ENCODE data around the gene SPDEF. TPM values are rescaled to one million over a fixed set of nuclear protein-coding genes. Genes with fewer than 3 reads are reported as not detected.

The SPDEF gene
- total and polyA plus RNA-seq, 8 donors: 0.93 to 6.0 (median 1.8) TPM

- H3K27ac ChIP-seq: no peak overlapping the region
- H3K4me3 ChIP-seq: no peak overlapping the region
- no peaks in the 10 kb centered on the region for H3K27me3 ChIP-seq
- intact Hi-C loops (cut with DNase I): loop anchor here in 1 of 2 donors (10.0 kb wide), 1 partner anchor 66 kb away; no protein-coding TSS in a partner anchor
- TF ChIP-seq CTCF (IDR thresholded peaks at IDR 0.05): no peak
- DNase-seq: no peak
- H3K36me3 ChIP-seq: peaks cover 0 to 33% of the 10 kb centered on the region in 2 donors
- no peak for ATAC-seq
- no peaks in the 10 kb centered on the region for H3K9me3 ChIP-seq
- H3K4me1 ChIP-seq: peaks cover 10 to 17% of the 10 kb centered on the region in 2 donors
Measured at GRCh38 chr6:34600796-34601195, 44.7 kb upstream of the SPDEF start.

GRCh38 chr6:34600101-34600500 lies 44.0 kb upstream of the SPDEF start:
- intact Hi-C loops (cut with DNase I): loop anchor here in 1 of 2 donors (10.0 kb wide), 1 partner anchor 65 kb away; no protein-coding TSS in a partner anchor
- H3K27ac ChIP-seq: no peak overlapping the region

GRCh38 chr6:34598712-34599111 lies 42.6 kb upstream of the SPDEF start:
- no peak overlapping the region for H3K27ac ChIP-seq
- DNase-seq: no peak
- no peaks in the 10 kb centered on the region for H3K27me3 ChIP-seq
- peaks cover 0 to 12% of the 10 kb centered on the region in 2 donors for H3K36me3 ChIP-seq
- peaks cover 10 to 17% of the 10 kb centered on the region in 2 donors for H3K4me1 ChIP-seq
- intact Hi-C loops (cut with DNase I): no loop called here
- no peaks in the 10 kb centered on the region for H3K9me3 ChIP-seq
- H3K4me3 ChIP-seq: no peak overlapping the region
- ATAC-seq: peak; percentile 45
- no peak for TF ChIP-seq CTCF (IDR thresholded peaks at IDR 0.05)

More at GRCh38 chr6:34600101-34600500, 44.0 kb upstream of the SPDEF start:
- ATAC-seq (no peak), DNase-seq (no peak)
- Histone ChIP-seq H3K9me3 (no peaks in the 10 kb centered on the region), H3K4me3 (no peak overlapping the region), H3K4me1 (peaks cover 10 to 17% of the 10 kb centered on the region in 2 donors), H3K36me3 (peaks cover 0 to 26% of the 10 kb centered on the region in 2 donors), H3K27me3 (no peaks in the 10 kb centered on the region)
- no peak for TF ChIP-seq CTCF (IDR thresholded peaks at IDR 0.05)

GRCh38 chr6:34597605-34598353 lies 41.6 kb upstream of the SPDEF start:
- intact Hi-C loops (cut with DNase I): no loop called here

More at GRCh38 chr6:34597605-34598353, 41.6 kb upstream of the SPDEF start:
- Histone ChIP-seq H3K36me3 (peaks cover 0 to 4% of the 10 kb centered on the region in 2 donors), H3K4me1 (peaks cover 10 to 13% of the 10 kb centered on the region in 2 donors), H3K4me3 (no peak overlapping the region), H3K27ac (no peak overlapping the region), H3K9me3 (no peaks in the 10 kb centered on the region), H3K27me3 (no peaks in the 10 kb centered on the region)
- ATAC-seq (peak; percentile 36), DNase-seq (no peak)
- TF ChIP-seq CTCF (IDR thresholded peaks at IDR 0.05): no peak
